ENCODE data around the gene POU4F3.

GRCh38 chr5:146366904-146367303 lies 28.3 kb downstream of the POU4F3 start:
- TF ChIP-seq POLR2A (IDR thresholded peaks at IDR 0.05) (no peak), EP300 (IDR thresholded peaks at IDR 0.05) (no peak), CTCF (IDR thresholded peaks at IDR 0.05) (no peak)
